ENCODE results near the gene KANSL2. TPM values are rescaled to one million over a fixed set of nuclear protein-coding genes. Genes with fewer than 3 reads are reported as not detected.
"Not testable (repeated sequence)": the region's sequence is repeated elsewhere in the genome, so short reads cannot be mapped to it uniquely, and the experiment has no call there.

KANSL2 gene
- total RNA-seq, 1 donor from 2014 or later, result 26.3 TPM

DNA sequence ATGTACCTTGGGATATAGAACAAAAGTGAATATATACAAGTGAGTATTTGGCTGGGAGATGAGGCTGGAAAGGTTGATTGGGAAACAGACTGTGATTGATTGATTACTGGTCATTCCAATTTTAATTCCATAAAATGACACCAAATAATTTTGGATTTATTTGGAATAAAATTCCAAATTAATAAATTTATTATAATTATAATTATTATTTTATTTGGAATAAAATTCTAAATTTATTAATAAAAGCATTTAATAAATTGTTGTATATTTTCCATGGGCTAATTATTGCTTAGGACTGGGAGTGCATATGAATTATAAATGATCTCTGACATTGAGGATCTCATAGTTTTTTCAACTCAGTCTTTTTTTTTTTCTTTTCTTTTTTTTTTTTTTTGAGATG, 51.7 kb downstream of the KANSL2 start:
- Mint-ChIP-seq H3K4me3 (ENCODE audit: unreplicated experiment) (no peak overlapping the region), H3K27ac (ENCODE audit: unreplicated experiment) (no peak overlapping the region), H3K36me3 (ENCODE audit: unreplicated experiment) (no peaks in the 10 kb centered on the region), H3K27me3 (ENCODE audit: unreplicated experiment) (peaks cover 54% of the 10 kb centered on the region), H3K9me3 (ENCODE audit: unreplicated experiment) (no peaks in the 10 kb centered on the region), H3K4me1 (ENCODE audit: unreplicated experiment) (no peaks in the 10 kb centered on the region)
- DNase-seq (ENCODE audit: extremely low spot score, unreplicated experiment), result no peak
- TF ChIP-seq, protein P1, sequence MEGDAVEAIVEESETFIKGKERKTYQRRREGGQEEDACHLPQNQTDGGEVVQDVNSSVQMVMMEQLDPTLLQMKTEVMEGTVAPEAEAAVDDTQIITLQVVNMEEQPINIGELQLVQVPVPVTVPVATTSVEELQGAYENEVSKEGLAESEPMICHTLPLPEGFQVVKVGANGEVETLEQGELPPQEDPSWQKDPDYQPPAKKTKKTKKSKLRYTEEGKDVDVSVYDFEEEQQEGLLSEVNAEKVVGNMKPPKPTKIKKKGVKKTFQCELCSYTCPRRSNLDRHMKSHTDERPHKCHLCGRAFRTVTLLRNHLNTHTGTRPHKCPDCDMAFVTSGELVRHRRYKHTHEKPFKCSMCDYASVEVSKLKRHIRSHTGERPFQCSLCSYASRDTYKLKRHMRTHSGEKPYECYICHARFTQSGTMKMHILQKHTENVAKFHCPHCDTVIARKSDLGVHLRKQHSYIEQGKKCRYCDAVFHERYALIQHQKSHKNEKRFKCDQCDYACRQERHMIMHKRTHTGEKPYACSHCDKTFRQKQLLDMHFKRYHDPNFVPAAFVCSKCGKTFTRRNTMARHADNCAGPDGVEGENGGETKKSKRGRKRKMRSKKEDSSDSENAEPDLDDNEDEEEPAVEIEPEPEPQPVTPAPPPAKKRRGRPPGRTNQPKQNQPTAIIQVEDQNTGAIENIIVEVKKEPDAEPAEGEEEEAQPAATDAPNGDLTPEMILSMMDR (IDR thresholded peaks at IDR 0.05), result no peak

DNA sequence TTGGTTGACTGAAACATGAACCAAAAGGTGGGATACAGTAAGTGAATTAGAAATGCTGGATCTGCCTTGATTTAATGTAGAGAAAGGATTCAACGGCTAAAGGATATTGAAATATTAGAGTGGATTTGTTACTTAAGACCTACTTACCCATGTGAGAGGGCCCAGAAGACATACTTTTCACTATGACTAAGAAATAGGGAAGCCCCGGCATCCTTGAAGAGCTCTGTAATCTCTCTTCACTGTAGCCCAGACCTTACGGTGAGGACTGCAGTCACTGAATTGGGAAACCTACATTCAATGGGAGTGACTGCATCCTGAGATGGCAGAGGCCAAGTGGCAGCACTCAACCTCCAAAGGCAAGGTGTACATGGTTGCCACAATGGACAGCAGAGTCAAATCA, 52.5 kb downstream of the KANSL2 start:
- TF ChIP-seq, protein P1 (IDR thresholded peaks at IDR 0.05), result no peak
- Mint-ChIP-seq H3K36me3 (ENCODE audit: unreplicated experiment) (no peaks in the 10 kb centered on the region), H3K27me3 (ENCODE audit: unreplicated experiment) (peaks cover 54% of the 10 kb centered on the region), H3K27ac (ENCODE audit: unreplicated experiment) (no peak overlapping the region), H3K4me3 (ENCODE audit: unreplicated experiment) (no peak overlapping the region), H3K4me1 (ENCODE audit: unreplicated experiment) (no peaks in the 10 kb centered on the region), H3K9me3 (ENCODE audit: unreplicated experiment) (no peaks in the 10 kb centered on the region)
- no peak for DNase-seq (ENCODE audit: extremely low spot score, unreplicated experiment)

- H3K27ac Mint-ChIP-seq (ENCODE audit: unreplicated experiment), result no peak overlapping the region
- H3K36me3 Mint-ChIP-seq (ENCODE audit: unreplicated experiment), result no peaks in the 10 kb centered on the region
- H3K27me3 Mint-ChIP-seq (ENCODE audit: unreplicated experiment), result peaks cover 57% of the 10 kb centered on the region
- H3K4me3 Mint-ChIP-seq (ENCODE audit: unreplicated experiment), result no peak overlapping the region
- DNase-seq (ENCODE audit: extremely low spot score, unreplicated experiment), result no peak
- TF ChIP-seq, protein P1 (IDR thresholded peaks at IDR 0.05), result no peak
- no peaks in the 10 kb centered on the region for H3K9me3 Mint-ChIP-seq (ENCODE audit: unreplicated experiment)
- no peaks in the 10 kb centered on the region for H3K4me1 Mint-ChIP-seq (ENCODE audit: unreplicated experiment)
Observed at GRCh38 chr12:48627556-48627955, 54.5 kb downstream of the KANSL2 start.

DNA sequence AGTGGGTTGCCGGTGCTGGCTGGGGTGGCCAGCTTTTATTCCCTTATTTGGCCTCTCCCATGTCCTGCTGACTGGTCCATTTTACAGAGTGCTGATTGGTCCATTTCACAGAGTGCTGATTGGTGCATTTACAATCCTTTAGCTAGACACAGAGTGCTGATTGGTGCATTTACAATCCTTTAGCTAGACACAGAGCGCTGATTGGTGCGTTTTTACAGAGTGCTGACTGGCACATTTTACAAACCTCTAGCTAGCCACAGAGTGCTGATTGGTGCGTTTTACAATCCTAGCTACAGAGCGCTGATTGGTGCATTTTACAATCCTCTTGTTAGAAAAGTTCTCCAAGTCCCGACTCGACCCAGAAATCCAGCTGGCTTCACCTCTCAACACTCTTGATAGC, 59.0 kb downstream of the KANSL2 start:
- not testable (repeated sequence) for H3K4me1 Mint-ChIP-seq (ENCODE audit: unreplicated experiment); H3K27ac Mint-ChIP-seq (ENCODE audit: unreplicated experiment); H3K36me3 Mint-ChIP-seq (ENCODE audit: unreplicated experiment); H3K4me3 Mint-ChIP-seq (ENCODE audit: unreplicated experiment); H3K9me3 Mint-ChIP-seq (ENCODE audit: unreplicated experiment); DNase-seq (ENCODE audit: extremely low spot score, unreplicated experiment)
- H3K27me3 Mint-ChIP-seq (ENCODE audit: unreplicated experiment), result peaks cover 52% of the 10 kb centered on the region

GRCh38 chr12:48618541-48618940, 63.5 kb downstream of the KANSL2 start:
- Mint-ChIP-seq H3K27me3 (ENCODE audit: unreplicated experiment) (peaks cover 46% of the 10 kb centered on the region), H3K9me3 (ENCODE audit: unreplicated experiment) (peaks cover 10% of the 10 kb centered on the region), H3K4me3 (ENCODE audit: unreplicated experiment) (no peak overlapping the region), H3K36me3 (ENCODE audit: unreplicated experiment) (no peaks in the 10 kb centered on the region), H3K27ac (ENCODE audit: unreplicated experiment) (no peak overlapping the region), H3K4me1 (ENCODE audit: unreplicated experiment) (no peaks in the 10 kb centered on the region)
- TF ChIP-seq, protein P1 (IDR thresholded peaks at IDR 0.05), result peak; percentile 93
- no peak for DNase-seq (ENCODE audit: extremely low spot score, unreplicated experiment)

DNA sequence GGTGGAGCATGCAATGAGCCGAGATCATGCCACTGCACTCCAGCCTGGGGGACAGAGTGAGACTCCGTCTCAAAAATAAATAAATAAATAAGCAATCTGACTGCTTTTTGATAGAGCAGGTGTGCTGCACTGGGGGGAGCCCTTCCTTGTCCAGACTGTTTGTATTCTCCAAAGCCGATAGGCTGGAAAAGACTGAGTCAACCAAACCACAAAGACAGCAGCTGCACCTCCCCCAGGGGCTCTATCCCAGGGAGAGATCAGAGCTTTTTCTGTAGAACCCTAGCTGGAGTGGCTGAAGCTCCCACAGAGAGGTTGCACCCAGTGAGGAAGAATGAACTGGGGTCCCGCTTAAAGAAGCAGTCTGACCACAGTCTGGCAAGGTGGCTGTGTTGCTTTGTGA, 66.4 kb downstream of the KANSL2 start:
- no peak overlapping the region for H3K27ac Mint-ChIP-seq (ENCODE audit: unreplicated experiment)
- H3K9me3 Mint-ChIP-seq (ENCODE audit: unreplicated experiment), result peaks cover 27% of the 10 kb centered on the region
- H3K4me1 Mint-ChIP-seq (ENCODE audit: unreplicated experiment), result no peaks in the 10 kb centered on the region
- H3K4me3 Mint-ChIP-seq (ENCODE audit: unreplicated experiment), result no peak overlapping the region
- TF ChIP-seq, protein P1 (IDR thresholded peaks at IDR 0.05), result no peak
- no peaks in the 10 kb centered on the region for H3K36me3 Mint-ChIP-seq (ENCODE audit: unreplicated experiment)
- H3K27me3 Mint-ChIP-seq (ENCODE audit: unreplicated experiment), result peaks cover 40% of the 10 kb centered on the region
- DNase-seq (ENCODE audit: extremely low spot score, unreplicated experiment), result no peak
